ENCODE data around the gene KLLN.
"Not testable (repeated sequence)": the region's sequence is repeated elsewhere in the genome, so short reads cannot be mapped to it uniquely, and the experiment has no call there.

GRCh38 chr10:87881373-87882059 lies 18.2 kb upstream of the KLLN start:
- TF ChIP-seq POLR2A, POLR2AphosphoS5 (IDR thresholded peaks at IDR 0.05): not testable (repeated sequence)

Data from suprapubic skin (tissue), 4 donors.